Stimulated activated naive CD4-positive, alpha-beta T cell treated with Interleukin-2 at 50 U/mL for 16 hours (primary cell): ENCODE data around the gene PXDN.
"Not testable (repeated sequence)": the region's sequence is repeated elsewhere in the genome, so short reads cannot be mapped to it uniquely, and the experiment has no call there.

ENCODE experiments used
- DNase-seq: peaks from one replicate; lab custom pipeline; 2025; lab: John Stamatoyannopoulos, UW

The PXDN gene

GRCh38 chr2:1627628-1628381 is 116.5 kb downstream of the PXDN start:
- no peak for DNase-seq

GRCh38 chr2:1626271-1626681 is 118.0 kb downstream of the PXDN start:
- DNase-seq = no peak

- DNase-seq = no peak
Measured at GRCh38 chr2:1625281-1626001, 118.9 kb downstream of the PXDN start.

GRCh38 chr2:1623906-1624445 is 120.3 kb downstream of the PXDN start:
- no peak for DNase-seq

GRCh38 chr2:1622521-1623200 is 121.7 kb downstream of the PXDN start:
- no peak for DNase-seq

- not testable (repeated sequence) for DNase-seq
Measured at GRCh38 chr2:1621976-1622375, 122.3 kb downstream of the PXDN start.

GRCh38 chr2:1621501-1621900 is 122.8 kb downstream of the PXDN start:
- no peak for DNase-seq

- no peak for DNase-seq
Measured at GRCh38 chr2:1621041-1621440, 123.3 kb downstream of the PXDN start.

GRCh38 chr2:1620081-1620480 is 124.2 kb downstream of the PXDN start:
- DNase-seq = no peak

- DNase-seq = no peak
Measured at GRCh38 chr2:1619556-1619955, 124.8 kb downstream of the PXDN start.

- no peak for DNase-seq
Measured at GRCh38 chr2:1618974-1619373, 125.3 kb downstream of the PXDN start.

- DNase-seq = no peak
Measured at GRCh38 chr2:1618191-1618961, 125.9 kb downstream of the PXDN start.

GRCh38 chr2:1617425-1618021 is 126.8 kb downstream of the PXDN start:
- no peak for DNase-seq

- DNase-seq = no peak
Measured at GRCh38 chr2:1614564-1614963, 129.8 kb downstream of the PXDN start.

- no peak for DNase-seq
Measured at GRCh38 chr2:1613731-1614354, 130.5 kb downstream of the PXDN start.

GRCh38 chr2:1613078-1613445 is 131.3 kb downstream of the PXDN start:
- DNase-seq = no peak

GRCh38 chr2:1612391-1613077 is 131.8 kb downstream of the PXDN start:
- no peak for DNase-seq

GRCh38 chr2:1611886-1612285 is 132.4 kb downstream of the PXDN start:
- DNase-seq = no peak

GRCh38 chr2:1610096-1610485 is 134.2 kb downstream of the PXDN start:
- DNase-seq = no peak

GRCh38 chr2:1609485-1610095 is 134.7 kb downstream of the PXDN start:
- DNase-seq = no peak
